ENCODE measurements around the gene LARP4B. TPM values are rescaled to one million over a fixed set of nuclear protein-coding genes. Genes with fewer than 3 reads are reported as not detected.

Gene LARP4B
- total and polyA plus RNA-seq, 2 donors (not counting 3 experiments of a cell fraction or from before 2014, with no cell fraction given) = 27.4 to 101 TPM

DNA sequence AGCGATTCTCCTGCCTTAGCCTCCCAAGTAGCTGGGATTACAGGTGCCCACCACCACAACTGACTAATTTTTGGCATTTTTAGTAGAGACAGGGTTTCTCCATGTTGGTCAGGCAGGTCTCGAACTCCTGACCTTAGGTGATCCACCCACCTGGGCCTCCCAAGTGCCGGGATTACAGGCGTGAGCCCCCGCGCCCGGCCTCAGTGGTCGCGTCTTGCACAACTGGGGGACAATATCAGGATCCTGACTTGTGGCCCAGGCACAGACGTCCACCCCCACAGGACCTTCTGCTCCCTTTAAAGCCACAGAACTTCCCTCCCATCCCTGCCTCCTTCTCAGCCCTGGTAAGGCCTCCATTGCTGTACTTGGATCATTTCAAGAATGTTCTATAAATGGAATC, 16.8 kb upstream of the LARP4B start:
- Histone ChIP-seq H3K36me3 (ENCODE audit: control insufficient read depth in 2 of 2, extremely low read depth in 1 of 2, insufficient read depth in 2 of 2, low read length in 2 of 2) (no peaks in the 10 kb centered on the region), H3K27me3 (ENCODE audit: control insufficient read depth in 2 of 2, insufficient read depth in 2 of 2, low read length in 2 of 2) (peaks cover 0 to 6% of the 10 kb centered on the region in 2 experiments), H3K4me2 (ENCODE audit: insufficient read depth, low read length) (no peak overlapping the region), H3K4me3 (replicated peaks in 1 of 3; ENCODE audit: insufficient read depth in 1 of 3, low read depth in 1 of 3, low read length in 3 of 3) (no peak overlapping the region), H2AFZ (ENCODE audit: low read depth, low read length) (no peak overlapping the region), H4K20me1 (replicated peaks; ENCODE audit: control insufficient read depth, extremely low read depth, insufficient read depth, low read length) (no peaks in the 10 kb centered on the region), H3K9me1 (replicated peaks; ENCODE audit: control insufficient read depth, extremely low read depth, insufficient read depth, low read length) (no peaks in the 10 kb centered on the region), H3K9me3 (replicated peaks; ENCODE audit: control insufficient read depth, insufficient read depth, low read length) (no peaks in the 10 kb centered on the region), H3K79me2 (ENCODE audit: control insufficient read depth, insufficient read depth, low read length) (no peaks in the 10 kb centered on the region), H3K27ac (ENCODE audit: insufficient read depth, low read depth, low read length) (no peak overlapping the region), H3K4me1 (ENCODE audit: control insufficient read depth, extremely low read depth, insufficient read depth, low read length) (peaks cover 8% of the 10 kb centered on the region), H3K9ac (replicated peaks; ENCODE audit: extremely low read depth, insufficient read depth, low read length) (no peak overlapping the region)
- intact Hi-C loops (cut with micrococcal nuclease) (no loop called here), dilution Hi-C loops (cut with MboI; ENCODE audit: extremely low pct_ligation_motif_present, low sequenced_read_pairs) (no loop called here)
- DNase-seq (ENCODE audit: low read depth, low spot score) = no peak
- no TSS peak for BruUV-seq (replicated peaks)
- no peak for FAIRE-seq
- CTCF ChIA-PET = no interaction called here
- POLR2A ChIA-PET = no interaction called here
- no peak for TF ChIP-seq MYC (IDR thresholded peaks at IDR 0.05; ENCODE audit: low read depth, low read length)
- no peak for TF ChIP-seq EZH2 (IDR thresholded peaks at IDR 0.05; ENCODE audit: borderline replicate concordance, low read depth, low read length, severe bottlenecking)
- TF ChIP-seq POLR2A (IDR thresholded peaks at IDR 0.05; ENCODE audit: low read depth, low read length) = no peak
- TF ChIP-seq, protein P1, sequence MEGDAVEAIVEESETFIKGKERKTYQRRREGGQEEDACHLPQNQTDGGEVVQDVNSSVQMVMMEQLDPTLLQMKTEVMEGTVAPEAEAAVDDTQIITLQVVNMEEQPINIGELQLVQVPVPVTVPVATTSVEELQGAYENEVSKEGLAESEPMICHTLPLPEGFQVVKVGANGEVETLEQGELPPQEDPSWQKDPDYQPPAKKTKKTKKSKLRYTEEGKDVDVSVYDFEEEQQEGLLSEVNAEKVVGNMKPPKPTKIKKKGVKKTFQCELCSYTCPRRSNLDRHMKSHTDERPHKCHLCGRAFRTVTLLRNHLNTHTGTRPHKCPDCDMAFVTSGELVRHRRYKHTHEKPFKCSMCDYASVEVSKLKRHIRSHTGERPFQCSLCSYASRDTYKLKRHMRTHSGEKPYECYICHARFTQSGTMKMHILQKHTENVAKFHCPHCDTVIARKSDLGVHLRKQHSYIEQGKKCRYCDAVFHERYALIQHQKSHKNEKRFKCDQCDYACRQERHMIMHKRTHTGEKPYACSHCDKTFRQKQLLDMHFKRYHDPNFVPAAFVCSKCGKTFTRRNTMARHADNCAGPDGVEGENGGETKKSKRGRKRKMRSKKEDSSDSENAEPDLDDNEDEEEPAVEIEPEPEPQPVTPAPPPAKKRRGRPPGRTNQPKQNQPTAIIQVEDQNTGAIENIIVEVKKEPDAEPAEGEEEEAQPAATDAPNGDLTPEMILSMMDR (IDR thresholded peaks at IDR 0.05; ENCODE audit: extremely low read depth in 1 of 2, insufficient read depth in 1 of 2, low read depth in 1 of 2, low read length in 2 of 2) = no peak
- no peak for TF ChIP-seq MAX (IDR thresholded peaks at IDR 0.05; ENCODE audit: insufficient read depth, insufficient read length)
- TF ChIP-seq GATA2 (IDR thresholded peaks at IDR 0.05; ENCODE audit: insufficient read depth, insufficient read length, low read depth, low read length) = no peak

DNA sequence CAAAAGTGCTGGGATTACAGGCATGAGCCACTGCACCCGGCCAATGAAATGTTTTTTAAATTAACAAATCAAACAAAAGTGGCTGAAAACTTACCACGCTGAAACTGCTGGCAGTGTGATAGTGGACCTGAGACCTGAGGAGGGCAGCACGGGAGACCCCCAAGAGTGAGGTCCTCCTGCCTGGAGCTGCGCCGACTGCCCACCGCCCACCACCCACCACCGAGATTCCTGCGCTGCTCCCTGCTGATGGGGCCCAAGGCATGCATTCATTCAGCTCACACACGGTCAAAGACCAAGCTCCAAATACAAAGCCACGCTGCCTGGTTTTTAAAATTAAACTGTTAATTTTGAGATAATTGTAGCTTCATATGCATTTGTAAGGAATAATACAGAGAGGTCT, 16.4 kb upstream of the LARP4B start:
- BruUV-seq (replicated peaks) = no TSS peak
- dilution Hi-C loops (cut with MboI; ENCODE audit: extremely low pct_ligation_motif_present, low sequenced_read_pairs) (no loop called here), intact Hi-C loops (cut with micrococcal nuclease) (no loop called here)
- H4K20me1 ChIP-seq (replicated peaks; ENCODE audit: control insufficient read depth, extremely low read depth, insufficient read depth, low read length) = no peaks in the 10 kb centered on the region
- no peak overlapping the region for H2AFZ ChIP-seq (ENCODE audit: low read depth, low read length)
- H3K9ac ChIP-seq (replicated peaks; ENCODE audit: extremely low read depth, insufficient read depth, low read length) = no peak overlapping the region
- H3K4me3 ChIP-seq (replicated peaks in 1 of 3; ENCODE audit: insufficient read depth in 1 of 3, low read depth in 1 of 3, low read length in 3 of 3) = no peak overlapping the region
- no peaks in the 10 kb centered on the region for H3K36me3 ChIP-seq (ENCODE audit: control insufficient read depth in 2 of 2, extremely low read depth in 1 of 2, insufficient read depth in 2 of 2, low read length in 2 of 2)
- DNase-seq (ENCODE audit: low read depth, low spot score) (no peak), FAIRE-seq (no peak)
- no peak overlapping the region for H3K4me2 ChIP-seq (ENCODE audit: insufficient read depth, low read length)
- TF ChIP-seq MAX (IDR thresholded peaks at IDR 0.05; ENCODE audit: insufficient read depth, insufficient read length) (no peak), GATA2 (IDR thresholded peaks at IDR 0.05; ENCODE audit: insufficient read depth, insufficient read length, low read depth, low read length) (no peak), MYC (IDR thresholded peaks at IDR 0.05; ENCODE audit: low read depth, low read length) (no peak)
- no peaks in the 10 kb centered on the region for H3K79me2 ChIP-seq (ENCODE audit: control insufficient read depth, insufficient read depth, low read length)
- peaks cover 0 to 6% of the 10 kb centered on the region in 2 experiments for H3K27me3 ChIP-seq (ENCODE audit: control insufficient read depth in 2 of 2, insufficient read depth in 2 of 2, low read length in 2 of 2)
- no peaks in the 10 kb centered on the region for H3K9me1 ChIP-seq (replicated peaks; ENCODE audit: control insufficient read depth, extremely low read depth, insufficient read depth, low read length)
- ChIA-PET POLR2A (no interaction called here), CTCF (no interaction called here)
- H3K9me3 ChIP-seq (replicated peaks; ENCODE audit: control insufficient read depth, insufficient read depth, low read length) = no peaks in the 10 kb centered on the region
- peaks cover 8% of the 10 kb centered on the region for H3K4me1 ChIP-seq (ENCODE audit: control insufficient read depth, extremely low read depth, insufficient read depth, low read length)
- no peak overlapping the region for H3K27ac ChIP-seq (ENCODE audit: insufficient read depth, low read depth, low read length)

Measured in endothelial cell of umbilical vein (primary cell).